ENCODE data around the gene TMEM33.

DNA sequence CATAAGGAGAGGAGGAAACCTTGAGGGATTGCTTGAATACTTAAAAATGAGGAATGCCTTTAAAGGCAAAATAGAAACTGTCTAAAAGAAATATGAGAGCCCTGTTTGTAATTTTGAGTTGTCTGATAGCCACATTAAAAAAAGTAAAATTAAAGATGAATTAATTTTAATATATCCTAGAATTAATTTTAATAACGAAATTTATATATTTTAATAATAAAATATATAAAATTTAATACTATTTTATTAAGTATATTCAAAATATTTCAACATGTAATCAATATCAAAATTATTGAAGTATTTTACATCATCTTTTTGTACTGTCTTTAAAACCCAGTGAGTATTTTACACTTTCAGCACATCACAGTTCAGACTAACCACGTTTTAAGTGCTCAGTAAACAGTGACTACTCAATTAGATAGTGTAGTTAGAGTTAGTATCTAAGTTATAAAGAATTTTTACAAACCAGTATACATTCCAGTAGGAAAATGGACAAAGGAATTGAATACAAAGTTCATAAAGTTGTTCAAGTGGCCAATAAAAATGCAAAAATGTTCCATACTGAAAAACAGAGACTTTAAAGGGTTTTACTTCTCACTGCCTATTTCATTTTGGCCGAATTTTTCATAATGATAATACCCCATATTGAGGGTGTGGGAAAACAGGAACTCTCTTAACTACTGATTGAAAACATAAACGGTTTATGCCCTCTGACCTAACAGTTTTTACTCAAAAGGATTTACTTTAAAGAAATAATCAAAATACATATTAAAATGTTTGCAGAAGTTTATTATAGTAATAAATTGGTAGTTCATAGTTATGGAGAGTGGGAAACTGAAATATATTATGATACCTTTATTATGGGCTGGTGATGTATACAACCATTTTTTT, 58.0 kb downstream of the TMEM33 start:
- TF ChIP-seq POLR2A (IDR thresholded peaks at IDR 0.05) (no peak), CTCF (IDR thresholded peaks at IDR 0.05) (no peak), EP300 (IDR thresholded peaks at IDR 0.05) (no peak)

Measured in tibial nerve (tissue), 4 donors.